Measurements from ENCODE around the gene NOTUM.

The NOTUM gene

DNA sequence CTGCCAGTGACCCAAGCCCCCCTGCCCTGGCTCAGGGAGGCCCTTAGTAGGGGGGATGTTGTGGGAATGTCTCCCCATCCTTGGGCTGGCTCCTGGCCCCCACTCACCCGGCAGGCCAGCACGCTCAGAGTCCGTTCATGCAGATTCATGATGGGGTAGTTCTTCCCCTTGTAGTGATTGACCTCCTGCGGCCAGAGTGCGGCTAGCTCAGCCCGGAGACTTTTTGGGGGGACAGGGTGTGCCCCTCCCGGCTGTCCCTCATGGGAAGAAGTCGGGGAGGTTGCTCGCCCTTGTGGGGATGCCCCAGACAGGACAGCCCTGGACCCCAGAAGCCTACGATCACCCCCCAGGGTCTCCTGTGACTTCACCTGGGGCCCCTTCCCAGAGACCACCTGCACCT lies 55.0 kb downstream of the NOTUM start (continued):
- TF ChIP-seq, protein P1, sequence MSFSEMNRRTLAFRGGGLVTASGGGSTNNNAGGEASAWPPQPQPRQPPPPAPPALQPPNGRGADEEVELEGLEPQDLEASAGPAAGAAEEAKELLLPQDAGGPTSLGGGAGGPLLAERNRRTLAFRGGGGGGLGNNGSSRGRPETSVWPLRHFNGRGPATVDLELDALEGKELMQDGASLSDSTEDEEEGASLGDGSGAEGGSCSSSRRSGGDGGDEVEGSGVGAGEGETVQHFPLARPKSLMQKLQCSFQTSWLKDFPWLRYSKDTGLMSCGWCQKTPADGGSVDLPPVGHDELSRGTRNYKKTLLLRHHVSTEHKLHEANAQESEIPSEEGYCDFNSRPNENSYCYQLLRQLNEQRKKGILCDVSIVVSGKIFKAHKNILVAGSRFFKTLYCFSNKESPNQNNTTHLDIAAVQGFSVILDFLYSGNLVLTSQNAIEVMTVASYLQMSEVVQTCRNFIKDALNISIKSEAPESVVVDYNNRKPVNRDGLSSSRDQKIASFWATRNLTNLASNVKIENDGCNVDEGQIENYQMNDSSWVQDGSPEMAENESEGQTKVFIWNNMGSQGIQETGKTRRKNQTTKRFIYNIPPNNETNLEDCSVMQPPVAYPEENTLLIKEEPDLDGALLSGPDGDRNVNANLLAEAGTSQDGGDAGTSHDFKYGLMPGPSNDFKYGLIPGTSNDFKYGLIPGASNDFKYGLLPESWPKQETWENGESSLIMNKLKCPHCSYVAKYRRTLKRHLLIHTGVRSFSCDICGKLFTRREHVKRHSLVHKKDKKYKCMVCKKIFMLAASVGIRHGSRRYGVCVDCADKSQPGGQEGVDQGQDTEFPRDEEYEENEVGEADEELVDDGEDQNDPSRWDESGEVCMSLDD (tag by site-specific recombination; IDR thresholded peaks at IDR 0.05): no peak

DNA sequence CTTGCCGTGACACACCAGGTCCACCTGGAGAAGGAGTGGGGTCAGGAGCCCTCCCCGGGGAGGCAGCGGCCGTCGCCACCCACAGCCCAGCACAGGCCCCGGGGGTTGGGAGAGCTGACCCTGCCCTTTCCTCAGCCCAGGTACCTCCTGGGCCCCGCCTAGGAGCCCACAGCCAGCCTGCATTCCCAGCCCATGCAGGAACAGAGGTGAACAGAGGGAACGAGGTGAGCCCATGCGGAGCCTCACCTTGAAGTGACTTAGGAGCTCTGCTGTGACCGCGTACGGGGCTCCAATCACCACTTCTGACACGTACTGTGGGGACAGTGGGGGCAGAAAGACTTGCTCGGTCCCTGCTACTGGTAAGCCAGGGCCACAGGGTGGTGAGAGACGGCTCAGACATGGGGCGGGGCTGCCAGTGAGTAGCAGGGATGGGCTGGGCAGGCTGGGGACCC lies 55.5 kb downstream of the NOTUM start:
- ChIA-PET CTCF (interaction anchor here (1.1 to 1.6 kb wide), 2 partner anchors 12 to 115 kb away, joined by 4 read pairs; no protein-coding TSS in a partner anchor), POLR2A (interaction anchor here (0.8 kb wide), 1 partner anchor 14 kb away, joined by 3 read pairs; the partner anchor contains the start of genes ALYREF and ANAPC11)
- H3K36me3 ChIP-seq (ENCODE audit: control insufficient read depth in 2 of 2, insufficient read depth in 1 of 2, low read length in 2 of 2): peaks cover 0 to 64% of the 10 kb centered on the region in 2 experiments; a peak in 1 of 3 replicates
- H3K27ac ChIP-seq (ENCODE audit: extremely low read depth, low read depth, low read length): no peak overlapping the region
- TF ChIP-seq ZNF138 (tag by site-specific recombination; IDR thresholded peaks at IDR 0.05; ENCODE audit: borderline replicate concordance) (no peak), ZNF571 (tag by site-specific recombination; IDR thresholded peaks at IDR 0.05) (no peak), ZNF221 (tag by site-specific recombination; IDR thresholded peaks at IDR 0.05; ENCODE audit: borderline replicate concordance) (no peak), EGR2 (tag by site-specific recombination; IDR thresholded peaks at IDR 0.05; ENCODE audit: low read depth) (no peak), HOXC10 (CRISPR knock-in tag; IDR thresholded peaks at IDR 0.05) (no peak)
- TF ChIP-seq, protein P2, sequence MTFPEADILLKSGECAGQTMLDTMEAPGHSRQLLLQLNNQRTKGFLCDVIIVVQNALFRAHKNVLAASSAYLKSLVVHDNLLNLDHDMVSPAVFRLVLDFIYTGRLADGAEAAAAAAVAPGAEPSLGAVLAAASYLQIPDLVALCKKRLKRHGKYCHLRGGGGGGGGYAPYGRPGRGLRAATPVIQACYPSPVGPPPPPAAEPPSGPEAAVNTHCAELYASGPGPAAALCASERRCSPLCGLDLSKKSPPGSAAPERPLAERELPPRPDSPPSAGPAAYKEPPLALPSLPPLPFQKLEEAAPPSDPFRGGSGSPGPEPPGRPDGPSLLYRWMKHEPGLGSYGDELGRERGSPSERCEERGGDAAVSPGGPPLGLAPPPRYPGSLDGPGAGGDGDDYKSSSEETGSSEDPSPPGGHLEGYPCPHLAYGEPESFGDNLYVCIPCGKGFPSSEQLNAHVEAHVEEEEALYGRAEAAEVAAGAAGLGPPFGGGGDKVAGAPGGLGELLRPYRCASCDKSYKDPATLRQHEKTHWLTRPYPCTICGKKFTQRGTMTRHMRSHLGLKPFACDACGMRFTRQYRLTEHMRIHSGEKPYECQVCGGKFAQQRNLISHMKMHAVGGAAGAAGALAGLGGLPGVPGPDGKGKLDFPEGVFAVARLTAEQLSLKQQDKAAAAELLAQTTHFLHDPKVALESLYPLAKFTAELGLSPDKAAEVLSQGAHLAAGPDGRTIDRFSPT (tag by site-specific recombination; IDR thresholded peaks at IDR 0.05): 0 out of 2 replicates have a peak, but pooled peaks have one; percentile 4
- TF ChIP-seq, protein P3, sequence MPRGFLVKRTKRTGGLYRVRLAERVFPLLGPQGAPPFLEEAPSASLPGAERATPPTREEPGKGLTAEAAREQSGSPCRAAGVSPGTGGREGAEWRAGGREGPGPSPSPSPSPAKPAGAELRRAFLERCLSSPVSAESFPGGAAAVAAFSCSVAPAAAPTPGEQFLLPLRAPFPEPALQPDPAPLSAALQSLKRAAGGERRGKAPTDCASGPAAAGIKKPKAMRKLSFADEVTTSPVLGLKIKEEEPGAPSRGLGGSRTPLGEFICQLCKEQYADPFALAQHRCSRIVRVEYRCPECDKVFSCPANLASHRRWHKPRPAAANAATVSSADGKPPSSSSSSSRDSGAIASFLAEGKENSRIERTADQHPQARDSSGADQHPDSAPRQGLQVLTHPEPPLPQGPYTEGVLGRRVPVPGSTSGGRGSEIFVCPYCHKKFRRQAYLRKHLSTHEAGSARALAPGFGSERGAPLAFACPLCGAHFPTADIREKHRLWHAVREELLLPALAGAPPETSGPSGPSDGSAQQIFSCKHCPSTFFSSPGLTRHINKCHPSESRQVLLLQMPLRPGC (tag by site-specific recombination; IDR thresholded peaks at IDR 0.05): no peak
- no peaks in the 10 kb centered on the region for H3K9me3 ChIP-seq (ENCODE audit: control insufficient read depth, insufficient read depth, low read depth, low read length)
- peaks cover 2% of the 10 kb centered on the region; the same call in 1 of the 2 replicates for H3K4me1 ChIP-seq (ENCODE audit: control insufficient read depth, insufficient read depth, low read length)
- no peak overlapping the region for H3K4me3 ChIP-seq (ENCODE audit: low read depth, low read length)

DNA sequence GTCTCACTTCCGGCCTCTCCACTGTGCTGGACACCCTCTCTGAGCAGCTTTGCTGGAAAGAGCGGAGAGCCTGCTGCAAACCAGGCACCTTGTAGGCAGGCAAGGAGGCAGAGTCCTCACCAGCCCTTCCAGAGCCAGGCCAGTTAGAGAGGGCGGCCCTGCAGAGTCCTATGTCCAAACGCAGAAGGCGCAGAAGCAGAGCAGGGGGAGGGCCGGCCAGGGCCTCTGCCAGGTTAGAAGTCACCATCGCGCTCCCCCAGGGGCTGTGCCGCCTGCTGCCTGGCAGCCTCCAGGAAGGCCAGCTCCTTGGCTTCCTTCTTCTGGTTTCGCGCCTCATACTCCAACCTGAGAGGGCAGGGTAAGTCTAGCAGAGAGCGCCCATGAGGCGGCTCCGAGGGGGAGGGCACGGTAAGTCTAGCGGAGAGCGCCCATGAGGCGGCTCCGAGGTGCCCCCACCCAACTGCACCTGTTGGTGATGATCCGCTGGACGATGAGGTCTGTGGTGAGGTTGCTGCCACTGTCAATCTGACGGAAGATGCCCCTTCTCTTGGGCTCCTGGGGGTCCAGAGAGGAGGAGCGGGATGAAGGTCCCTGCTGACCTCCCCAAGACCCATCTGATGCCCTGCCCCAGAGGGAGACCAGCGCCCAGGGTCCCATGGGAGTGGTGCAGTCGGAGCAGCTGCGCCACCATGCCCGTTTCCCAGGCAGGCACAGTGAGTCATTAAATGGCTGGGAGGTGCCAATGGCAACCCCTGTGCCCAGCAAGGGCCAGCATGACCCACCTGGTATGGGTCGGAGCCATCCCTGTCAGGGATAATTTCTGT lies 56.2 kb downstream of the NOTUM start:
- ChIA-PET CTCF (interaction anchor here (1.6 kb wide), 1 partner anchor 12 kb away, joined by 4 read pairs; no protein-coding TSS in a partner anchor), POLR2A (interaction anchor here (0.6 kb wide), 1 partner anchor 309 kb away, joined by 3 read pairs; no protein-coding TSS in a partner anchor)
- Histone ChIP-seq H3K27ac (ENCODE audit: extremely low read depth, low read depth, low read length) (no peak overlapping the region), H3K4me1 (ENCODE audit: control insufficient read depth, insufficient read depth, low read length) (no peaks in the 10 kb centered on the region), H3K9me3 (ENCODE audit: control insufficient read depth, insufficient read depth, low read depth, low read length) (no peaks in the 10 kb centered on the region), H3K4me3 (ENCODE audit: low read depth, low read length) (no peak overlapping the region), H3K36me3 (ENCODE audit: control insufficient read depth in 2 of 2, insufficient read depth in 1 of 2, low read length in 2 of 2) (peaks cover 0 to 70% of the 10 kb centered on the region in 2 experiments; a peak in 1 of 3 replicates)
- TF ChIP-seq, protein P2 (tag by site-specific recombination; IDR thresholded peaks at IDR 0.05): 0 out of 2 replicates have a peak, but pooled peaks have one; percentile 48
- no peak for TF ChIP-seq ZNF404 (tag by site-specific recombination; IDR thresholded peaks at IDR 0.05)
- 0 out of 2 replicates have a peak, but pooled peaks have one; percentile 14 for TF ChIP-seq SCRT2 (tag by site-specific recombination; IDR thresholded peaks at IDR 0.05)
- no peak for TF ChIP-seq ZSCAN30 (tag by site-specific recombination; IDR thresholded peaks at IDR 0.05)

All from HEK293 (cell line).